ENCODE measurements around the gene MECP2. TPM values are rescaled to one million over a fixed set of nuclear protein-coding genes. Genes with fewer than 3 reads are reported as not detected.
A peak's percentile ranks its signal among the peaks of the same experiment; 100 is the strongest.

Gene MECP2
- total RNA-seq, 1 experiment from 2014 or later, result 52.8 TPM

GRCh38 chrX:153974726-153975286, 122.7 kb downstream of the MECP2 start:
- no peaks in the 10 kb centered on the region for H3K36me3 ChIP-seq (ENCODE audit: insufficient read depth, low read length, poor library complexity, severe bottlenecking)
- H3K4me1 ChIP-seq (ENCODE audit: insufficient read depth, low read length, poor library complexity, severe bottlenecking), result peaks cover 7% of the 10 kb centered on the region
- H3K9me3 ChIP-seq (ENCODE audit: low read depth, low read length, poor library complexity, severe bottlenecking), result no peaks in the 10 kb centered on the region
- peak overlapping the region; percentile 23 for H3K27ac ChIP-seq (ENCODE audit: low read depth, low read length, poor library complexity, severe bottlenecking)
- no peak for TF ChIP-seq EZH2 (IDR thresholded peaks at IDR 0.05; ENCODE audit: borderline replicate concordance, low read depth, low read length, poor library complexity, severe bottlenecking)
- TF ChIP-seq CTCF (conservative IDR thresholded peaks at IDR 0.05; ENCODE audit: low read depth, low read length), result no peak
- no peak for DNase-seq (ENCODE audit: low spot score)
- no TSS peak for BruUV-seq (replicated peaks)
- H3K27me3 ChIP-seq (replicated peaks; ENCODE audit: insufficient read depth, low read depth, low read length, poor library complexity), result no peaks in the 10 kb centered on the region
- no peak overlapping the region for H3K4me3 ChIP-seq (ENCODE audit: low read depth, low read length, poor library complexity, severe bottlenecking)
- intact Hi-C loops (cut with micrococcal nuclease; ENCODE audit: unreplicated experiment), result loop anchor here (10.0 kb wide), 1 partner anchor 420 kb away; the partner anchor contains the start of gene RPL10
- CTCF ChIA-PET, result no interaction called here
- POLR2A ChIA-PET (ENCODE audit: low non-redundant PET), result no interaction called here

GRCh38 chrX:153974003-153974725, 123.4 kb downstream of the MECP2 start:
- Histone ChIP-seq H3K27ac (ENCODE audit: low read depth, low read length, poor library complexity, severe bottlenecking) (peak overlapping the region; percentile 99), H3K27me3 (replicated peaks; ENCODE audit: insufficient read depth, low read depth, low read length, poor library complexity) (no peaks in the 10 kb centered on the region), H3K9me3 (ENCODE audit: low read depth, low read length, poor library complexity, severe bottlenecking) (no peaks in the 10 kb centered on the region), H3K4me1 (ENCODE audit: insufficient read depth, low read length, poor library complexity, severe bottlenecking) (peaks cover 7% of the 10 kb centered on the region), H3K4me3 (ENCODE audit: low read depth, low read length, poor library complexity, severe bottlenecking) (peak overlapping the region; percentile 86), H3K36me3 (ENCODE audit: insufficient read depth, low read length, poor library complexity, severe bottlenecking) (no peaks in the 10 kb centered on the region)
- intact Hi-C loops (cut with micrococcal nuclease; ENCODE audit: unreplicated experiment), result loop anchor here (10.0 kb wide), 1 partner anchor 421 kb away; the partner anchor contains the start of gene RPL10
- DNase-seq (ENCODE audit: low spot score), result no peak
- TF ChIP-seq EZH2 (IDR thresholded peaks at IDR 0.05; ENCODE audit: borderline replicate concordance, low read depth, low read length, poor library complexity, severe bottlenecking) (no peak), CTCF (conservative IDR thresholded peaks at IDR 0.05; ENCODE audit: low read depth, low read length) (no peak)
- ChIA-PET CTCF (no interaction called here), POLR2A (ENCODE audit: low non-redundant PET) (interaction anchor here (0.6 kb wide), 1 partner anchor 11 kb away, joined by 3 read pairs; no protein-coding TSS in a partner anchor)
- no TSS peak for BruUV-seq (replicated peaks)

DNA sequence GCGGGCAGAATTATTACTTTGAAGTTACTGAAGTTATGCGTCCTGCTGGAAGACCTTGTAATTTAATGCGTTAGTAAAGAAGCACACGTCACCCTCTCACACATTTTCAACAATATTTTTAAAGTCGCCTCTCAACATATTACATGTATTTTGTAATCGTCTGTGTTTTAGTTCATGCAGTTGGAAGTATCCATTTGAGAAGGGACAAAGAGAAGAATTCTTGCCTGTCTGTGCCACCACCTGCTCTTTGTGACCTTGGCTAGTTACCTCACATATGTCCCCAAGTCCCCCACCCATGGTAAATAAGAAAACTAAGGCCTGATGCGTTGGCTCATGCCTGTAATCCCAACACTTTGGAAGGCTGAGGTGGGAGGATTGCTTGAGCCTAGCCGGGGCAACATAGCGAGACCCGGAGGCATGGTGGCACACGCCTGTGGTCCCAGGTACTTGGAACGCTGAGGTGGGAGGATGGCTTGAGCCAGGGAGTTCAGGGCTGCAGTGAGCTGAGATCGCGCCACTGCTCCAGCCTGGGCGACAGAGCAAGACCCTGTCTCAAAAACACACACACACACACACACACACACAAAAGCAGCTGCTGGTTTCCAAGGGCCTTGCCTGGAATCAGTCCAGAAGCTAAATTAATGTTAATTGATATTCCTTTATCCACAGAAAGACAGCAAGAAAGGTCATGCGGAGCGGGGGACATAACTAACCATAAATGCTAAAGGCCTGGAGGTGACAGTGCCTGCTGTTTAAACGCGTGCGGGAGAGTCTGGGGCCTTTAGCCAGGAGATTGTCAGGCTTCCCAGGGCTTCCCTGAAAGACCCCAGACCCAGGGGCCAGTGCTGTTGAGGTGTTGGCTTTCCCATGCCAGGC, 124.2 kb downstream of the MECP2 start:
- TSS peak; percentile 72 for BruUV-seq (replicated peaks)
- ChIA-PET POLR2A (ENCODE audit: low non-redundant PET) (interaction anchor here (0.6 kb wide), 1 partner anchor 10 kb away, joined by 3 read pairs; no protein-coding TSS in a partner anchor), CTCF (no interaction called here)
- H3K27ac ChIP-seq (ENCODE audit: low read depth, low read length, poor library complexity, severe bottlenecking), result peak overlapping the region; percentile 99
- no peak for DNase-seq (ENCODE audit: low spot score)
- intact Hi-C loops (cut with micrococcal nuclease; ENCODE audit: unreplicated experiment), result loop anchor here (10.0 kb wide), 1 partner anchor 421 kb away; the partner anchor contains the start of gene RPL10
- H3K9me3 ChIP-seq (ENCODE audit: low read depth, low read length, poor library complexity, severe bottlenecking), result no peaks in the 10 kb centered on the region
- H3K4me3 ChIP-seq (ENCODE audit: low read depth, low read length, poor library complexity, severe bottlenecking), result peak overlapping the region; percentile 86
- TF ChIP-seq CTCF (conservative IDR thresholded peaks at IDR 0.05; ENCODE audit: low read depth, low read length), result no peak
- no peak for TF ChIP-seq EZH2 (IDR thresholded peaks at IDR 0.05; ENCODE audit: borderline replicate concordance, low read depth, low read length, poor library complexity, severe bottlenecking)
- H3K4me1 ChIP-seq (ENCODE audit: insufficient read depth, low read length, poor library complexity, severe bottlenecking), result peaks cover 7% of the 10 kb centered on the region
- no peaks in the 10 kb centered on the region for H3K36me3 ChIP-seq (ENCODE audit: insufficient read depth, low read length, poor library complexity, severe bottlenecking)
- H3K27me3 ChIP-seq (replicated peaks; ENCODE audit: insufficient read depth, low read depth, low read length, poor library complexity), result no peaks in the 10 kb centered on the region
